Subcutaneous abdominal adipose tissue (tissue), 5 donors: ENCODE data around the gene ZMYND10.

ENCODE experiments used
- H3K27ac ChIP-seq: one replicate; pipeline ENCODE4 v1.7.0; 2013; ENCODE audit warnings: low read depth, mild to moderate bottlenecking, inconsistent platforms, low read length, moderate library complexity
- H3K27me3 ChIP-seq, 5 donors: one replicate each; pipeline ENCODE4 v1.7.0; 2013; ENCODE audit warnings: low read length in 5 of 5, inconsistent platforms in 1 of 5; ENCODE audit not compliant: control insufficient read depth in 5 of 5, insufficient read depth in 4 of 5
- H3K36me3 ChIP-seq, 5 donors: one replicate each; pipeline ENCODE4 v1.7.0; 2013; ENCODE audit warnings: low read length in 5 of 5; ENCODE audit not compliant: control insufficient read depth in 5 of 5, insufficient read depth in 5 of 5
- H3K4me1 ChIP-seq, 5 donors: one replicate each; pipeline ENCODE4 v1.7.0; 2013; ENCODE audit warnings: low read length in 5 of 5, mild to moderate bottlenecking in 3 of 5, moderate library complexity in 1 of 5; ENCODE audit not compliant: control insufficient read depth in 5 of 5, insufficient read depth in 5 of 5
- H3K4me3 ChIP-seq, 5 donors: one replicate each; pipeline ENCODE4 v1.7.0; 2013; ENCODE audit warnings: low read length in 5 of 5, low read depth in 1 of 5
- H3K9ac ChIP-seq, 5 donors: one replicate each; pipeline ENCODE4 v1.7.0; 2013; ENCODE audit warnings: low read length in 5 of 5, mild to moderate bottlenecking in 4 of 5, moderate library complexity in 3 of 5
- H3K9me3 ChIP-seq, 5 donors: one replicate each; pipeline ENCODE4 v1.7.0; 2013; ENCODE audit warnings: low read length in 5 of 5; ENCODE audit not compliant: control insufficient read depth in 5 of 5
- donor health status: healthy.
- donor health status: healthy.
- donor health status: healthy.
- donor health status: healthy.
- donor health status: healthy.

Gene ZMYND10

DNA sequence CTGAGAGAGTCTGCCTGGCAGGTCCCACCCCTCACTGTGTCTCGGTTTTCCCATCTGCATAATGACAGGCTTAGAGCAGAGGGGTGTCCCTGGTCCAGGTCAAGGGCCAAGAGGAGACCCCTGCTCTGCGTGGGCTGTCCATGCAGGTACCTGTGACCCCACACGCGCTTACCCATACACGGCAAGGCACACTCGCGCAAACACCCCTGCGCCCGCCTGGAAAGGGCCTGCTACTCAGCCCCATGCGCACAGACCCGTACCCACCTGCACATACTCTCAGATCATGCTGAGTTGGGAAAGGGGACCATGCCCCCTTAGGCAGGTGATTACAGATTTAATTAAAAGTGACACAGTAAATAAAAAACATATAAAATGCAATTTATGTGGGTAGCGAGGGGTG lies 37.2 kb upstream of the ZMYND10 start:
- H3K27ac ChIP-seq, result no peak overlapping the region
- no peak overlapping the region for H3K4me3 ChIP-seq
- H3K9me3 ChIP-seq, result no peaks in the 10 kb centered on the region
- no peaks in the 10 kb centered on the region for H3K4me1 ChIP-seq
- H3K27me3 ChIP-seq, result peaks cover 0 to 3% (median 0%) of the 10 kb centered on the region in 5 donors
- H3K36me3 ChIP-seq, result no peaks in the 10 kb centered on the region
- H3K9ac ChIP-seq, result no peak overlapping the region

DNA sequence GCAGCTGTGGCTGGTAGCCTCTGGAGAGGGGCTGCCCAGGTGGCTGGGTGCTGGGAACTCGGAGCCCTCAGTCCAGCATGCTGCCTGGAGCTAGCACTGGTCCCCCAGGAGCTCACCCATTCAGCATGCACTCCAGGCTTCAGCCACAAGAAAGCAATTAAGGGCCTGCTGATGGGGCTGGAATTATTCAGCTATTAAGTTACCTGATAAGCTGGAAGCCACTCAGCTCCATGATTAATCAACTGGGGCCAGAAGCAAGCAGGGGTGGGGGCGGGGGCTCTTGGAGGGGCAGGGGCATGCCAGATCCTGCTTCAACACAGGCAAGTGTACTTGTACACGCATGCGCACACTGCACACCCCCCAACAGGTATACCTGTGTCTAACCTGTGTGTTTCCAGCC lies 35.9 kb upstream of the ZMYND10 start:
- Histone ChIP-seq H3K9me3 (no peaks in the 10 kb centered on the region), H3K4me3 (no peak overlapping the region), H3K4me1 (no peaks in the 10 kb centered on the region), H3K9ac (no peak overlapping the region), H3K27ac (no peak overlapping the region), H3K27me3 (peaks cover 0 to 3% (median 0%) of the 10 kb centered on the region in 5 donors), H3K36me3 (no peaks in the 10 kb centered on the region)

DNA sequence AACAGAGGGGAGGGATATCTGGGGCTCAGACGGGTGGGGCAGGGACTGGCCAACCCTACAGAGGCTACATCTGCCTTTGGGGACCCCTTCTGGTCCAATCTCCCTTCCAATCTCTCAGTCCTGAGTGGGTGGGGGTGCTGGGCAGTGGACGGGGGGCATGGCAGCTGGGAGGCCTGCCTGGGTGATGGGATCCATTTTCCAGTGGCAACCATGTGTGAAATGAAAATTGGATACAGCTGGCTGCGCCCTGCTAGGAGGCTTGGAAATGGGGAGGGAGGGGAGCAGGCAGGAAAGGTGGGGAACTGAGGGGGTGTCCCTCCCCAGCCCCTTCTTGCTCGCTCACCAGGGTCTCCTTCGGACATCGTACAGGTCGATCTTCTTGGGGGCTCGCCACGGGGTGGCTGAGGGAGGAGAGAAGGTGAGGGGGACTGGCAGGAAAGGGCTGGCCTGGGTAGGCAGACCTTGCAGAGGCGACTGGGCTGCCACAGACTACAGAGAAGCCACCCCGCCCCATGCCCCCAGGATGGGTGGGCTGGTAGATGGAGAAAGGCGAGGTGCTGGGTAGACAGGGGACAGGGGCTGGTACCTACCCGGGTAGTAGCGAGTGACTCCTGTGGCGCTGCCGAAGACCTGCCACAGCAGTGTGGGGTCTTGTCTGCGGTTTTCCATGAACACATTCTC lies 35.0 kb upstream of the ZMYND10 start:
- Histone ChIP-seq H3K36me3 (no peaks in the 10 kb centered on the region), H3K27ac (no peak overlapping the region), H3K9me3 (no peaks in the 10 kb centered on the region), H3K4me1 (no peaks in the 10 kb centered on the region), H3K27me3 (peaks cover 0 to 7% (median 0%) of the 10 kb centered on the region in 5 donors), H3K9ac (no peak overlapping the region), H3K4me3 (no peak overlapping the region)

GRCh38 chr3:50378757-50379156 lies 33.2 kb upstream of the ZMYND10 start:
- H3K36me3 ChIP-seq, result no peaks in the 10 kb centered on the region
- H3K27me3 ChIP-seq, result peaks cover 0 to 12% (median 0%) of the 10 kb centered on the region in 5 donors
- H3K9ac ChIP-seq, result no peak overlapping the region
- no peaks in the 10 kb centered on the region for H3K4me1 ChIP-seq
- H3K27ac ChIP-seq, result no peak overlapping the region
- no peaks in the 10 kb centered on the region for H3K9me3 ChIP-seq
- H3K4me3 ChIP-seq, result no peak overlapping the region

DNA sequence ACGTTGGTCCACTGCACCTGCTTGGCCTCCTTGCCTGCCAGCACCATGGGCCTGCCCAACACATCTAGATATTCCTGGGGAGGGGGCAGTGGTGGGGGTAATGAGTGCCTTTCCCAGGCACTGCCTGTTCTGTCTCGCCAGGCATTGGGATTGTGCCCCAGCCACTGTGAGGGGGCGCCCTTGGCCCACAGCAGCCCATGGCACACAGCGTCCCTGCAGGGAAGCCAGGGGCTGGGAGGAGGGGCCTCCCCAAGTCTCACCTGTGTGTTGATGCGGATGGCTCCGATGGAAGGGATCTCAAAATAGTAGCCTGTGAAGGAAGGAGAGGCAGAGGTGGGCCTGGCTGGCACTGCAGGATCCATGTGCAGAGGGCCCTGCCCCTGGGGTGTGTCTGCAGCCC lies 32.5 kb upstream of the ZMYND10 start:
- no peaks in the 10 kb centered on the region for H3K4me1 ChIP-seq
- H3K27ac ChIP-seq, result no peak overlapping the region
- H3K27me3 ChIP-seq, result peaks cover 0 to 12% (median 0%) of the 10 kb centered on the region in 5 donors
- no peaks in the 10 kb centered on the region for H3K36me3 ChIP-seq
- no peak overlapping the region for H3K9ac ChIP-seq
- no peaks in the 10 kb centered on the region for H3K9me3 ChIP-seq
- no peak overlapping the region for H3K4me3 ChIP-seq

- Histone ChIP-seq H3K9me3 (no peaks in the 10 kb centered on the region), H3K27me3 (peaks cover 4 to 25% (median 16%) of the 10 kb centered on the region in 5 donors), H3K9ac (no peak overlapping the region), H3K4me1 (no peaks in the 10 kb centered on the region), H3K36me3 (no peaks in the 10 kb centered on the region), H3K27ac (no peak overlapping the region), H3K4me3 (no peak overlapping the region)
These were observed 29.9 kb upstream of the ZMYND10 start for GRCh38 chr3:50375258-50375931.

GRCh38 chr3:50374363-50375257 lies 29.1 kb upstream of the ZMYND10 start:
- Histone ChIP-seq H3K9ac (no peak overlapping the region), H3K9me3 (no peaks in the 10 kb centered on the region), H3K4me1 (no peaks in the 10 kb centered on the region), H3K27me3 (peaks cover 8 to 26% (median 22%) of the 10 kb centered on the region in 5 donors), H3K27ac (no peak overlapping the region), H3K4me3 (no peak overlapping the region), H3K36me3 (no peaks in the 10 kb centered on the region)

DNA sequence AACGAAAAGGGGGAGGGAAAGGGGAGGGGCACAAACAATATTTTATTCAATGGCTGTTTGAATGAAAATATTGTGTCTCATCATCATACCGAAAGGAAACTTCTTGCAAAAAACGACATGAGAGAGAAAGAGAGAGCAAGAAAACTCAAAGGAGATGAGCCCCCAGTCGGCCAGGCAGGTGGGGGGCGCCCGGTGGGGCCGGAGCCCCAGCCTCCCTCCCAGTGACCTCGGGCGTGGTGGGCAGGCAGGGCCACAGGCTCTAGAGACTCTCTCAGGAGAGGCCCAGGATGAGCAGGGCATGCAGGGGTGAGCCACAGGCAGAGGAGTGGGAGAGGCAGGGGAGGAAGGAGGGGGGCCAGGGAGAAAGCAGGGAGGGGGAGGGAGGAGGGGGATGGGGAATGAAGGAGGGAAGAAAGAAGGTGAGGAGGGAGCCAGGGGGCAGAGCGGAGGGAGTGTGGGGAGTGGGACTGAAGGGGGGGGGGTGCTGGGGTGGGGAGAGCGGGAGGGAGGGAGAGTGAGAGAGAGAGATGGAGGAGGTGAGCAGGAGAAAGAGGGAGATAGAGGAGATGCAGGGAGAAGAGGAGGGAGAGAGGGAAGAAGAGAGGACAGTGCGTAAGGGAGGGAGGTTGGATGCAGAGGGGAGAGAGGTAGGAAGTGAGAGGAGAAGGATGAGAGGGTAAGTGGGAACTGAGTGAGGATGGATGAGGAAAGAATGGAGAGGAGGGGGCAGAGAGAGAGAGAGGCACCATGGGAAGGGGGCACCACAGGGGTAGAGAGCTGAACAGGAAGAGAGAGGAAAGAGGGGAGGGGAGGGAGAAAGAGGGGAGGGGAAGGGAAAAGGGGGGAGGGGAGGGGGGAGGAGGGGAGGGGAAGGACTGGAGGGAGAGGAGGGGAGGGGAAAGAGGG lies 27.9 kb upstream of the ZMYND10 start:
- Histone ChIP-seq H3K36me3 (no peaks in the 10 kb centered on the region), H3K4me1 (no peaks in the 10 kb centered on the region)

DNA sequence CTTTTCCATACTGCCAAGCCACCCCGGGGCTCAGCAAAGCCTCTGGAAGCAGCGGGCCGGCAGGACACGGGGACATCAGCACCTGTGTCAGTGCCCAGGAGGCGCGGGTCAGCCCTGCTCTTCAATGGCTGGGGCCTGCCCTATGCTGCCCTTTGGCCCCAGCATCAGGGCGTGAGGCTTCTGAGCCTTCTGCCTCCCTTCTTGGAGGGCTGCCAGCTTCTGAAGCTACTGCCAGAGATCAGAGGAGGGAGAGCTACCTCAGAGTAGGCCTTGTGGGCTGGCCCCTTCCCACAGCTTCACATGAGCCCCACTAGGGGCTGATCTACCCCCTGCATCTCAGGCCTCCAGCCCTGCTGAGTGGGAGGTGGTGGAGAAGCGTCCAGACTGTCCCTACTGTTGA lies 26.8 kb upstream of the ZMYND10 start:
- H3K9ac ChIP-seq, result no peak overlapping the region

More for the DNA sequence above, 27.9 kb upstream of the ZMYND10 start:
- Histone ChIP-seq H3K9me3 (no peaks in the 10 kb centered on the region), H3K9ac (no peak overlapping the region), H3K27ac (no peak overlapping the region), H3K4me3 (no peak overlapping the region), H3K27me3 (peaks cover 16 to 34% (median 25%) of the 10 kb centered on the region in 5 donors)

More for the DNA sequence above, 26.8 kb upstream of the ZMYND10 start:
- H3K4me1 ChIP-seq, result no peaks in the 10 kb centered on the region
- no peak overlapping the region for H3K27ac ChIP-seq
- no peaks in the 10 kb centered on the region for H3K36me3 ChIP-seq
- no peak overlapping the region for H3K4me3 ChIP-seq
- no peaks in the 10 kb centered on the region for H3K9me3 ChIP-seq
- peaks cover 19 to 39% (median 25%) of the 10 kb centered on the region in 5 donors for H3K27me3 ChIP-seq
